ENCODE results near the gene TK2. TPM values are rescaled to one million over a fixed set of nuclear protein-coding genes. Genes with fewer than 3 reads are reported as not detected.
"Not testable (repeated sequence)": the region's sequence is repeated elsewhere in the genome, so short reads cannot be mapped to it uniquely, and the experiment has no call there.

The TK2 gene
- total RNA-seq, 1 experiment from 2014 or later = 16.0 TPM

DNA sequence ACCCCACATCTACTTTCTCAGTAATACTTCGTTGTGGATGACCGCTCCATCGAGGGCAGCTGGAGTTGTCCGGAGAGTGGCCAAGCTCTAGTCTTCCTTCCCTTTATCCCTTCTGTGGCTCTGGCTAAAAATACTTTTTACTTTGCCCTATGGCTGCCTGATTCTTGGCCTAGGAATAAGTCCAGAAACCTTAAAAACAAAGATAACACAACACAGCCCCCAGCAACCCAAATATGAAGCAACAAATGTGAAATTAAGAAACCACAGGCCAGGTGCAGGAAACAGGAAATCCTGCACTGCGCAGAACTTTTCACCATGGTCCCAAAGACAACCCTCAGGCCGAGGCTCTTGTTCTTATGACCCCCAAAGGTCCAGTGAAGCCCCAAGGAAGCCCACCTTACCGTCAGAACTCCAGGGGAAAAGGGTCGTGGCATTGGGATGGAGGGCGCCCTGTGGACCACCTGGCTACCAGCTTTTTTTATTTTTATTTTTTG lies 26.0 kb downstream of the TK2 start:
- peak overlapping the region; percentile 8 for H3K27ac ChIP-seq
- no peaks in the 10 kb centered on the region for H3K9me3 ChIP-seq (replicated peaks)
- no peaks in the 10 kb centered on the region for H3K27me3 ChIP-seq
- no peak overlapping the region for H3K4me3 ChIP-seq
- DNase-seq = peak in 1 of 2 experiments; percentile 46
- H3K36me3 ChIP-seq = no peaks in the 10 kb centered on the region
- H3K4me1 ChIP-seq = peaks cover 22% of the 10 kb centered on the region

DNA sequence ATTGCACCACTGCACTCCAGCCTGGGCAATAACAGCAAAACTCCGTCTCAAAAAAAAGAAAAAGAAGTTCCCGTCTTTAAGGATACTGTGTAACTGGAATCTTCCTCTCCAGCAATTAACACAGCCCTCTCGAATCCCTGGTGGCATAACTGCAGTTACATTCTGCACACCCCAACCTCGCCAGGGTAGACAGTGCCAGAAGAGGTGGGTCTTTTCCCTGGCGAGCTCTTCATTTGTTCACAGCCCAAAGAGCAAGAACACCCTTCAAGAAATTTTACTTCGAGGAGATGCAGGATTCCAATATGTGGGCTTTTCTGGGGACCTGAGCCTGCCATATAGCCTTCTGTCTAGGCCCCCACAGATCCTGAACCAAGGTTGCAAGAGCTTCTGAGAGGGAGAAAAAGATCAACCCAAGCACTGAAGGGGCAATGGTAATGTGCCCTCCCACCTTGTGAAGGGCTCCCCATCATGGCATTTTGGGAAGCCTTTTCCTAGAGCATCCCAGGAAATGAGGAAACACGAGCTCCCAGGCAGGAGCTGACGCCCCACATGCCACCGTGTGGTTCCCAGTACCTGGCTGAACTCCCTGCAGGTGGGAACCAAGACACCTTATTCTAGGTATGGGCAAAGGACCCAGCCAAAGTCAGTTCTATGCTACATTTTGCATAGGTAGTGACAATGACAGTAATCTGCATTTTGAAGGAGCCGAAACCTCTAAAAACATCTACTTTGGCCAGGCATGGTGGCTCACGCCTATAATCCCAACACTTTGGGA lies 26.9 kb downstream of the TK2 start:
- Histone ChIP-seq H3K27ac (peak overlapping the region; percentile 8; the same call in 1 of the 2 replicates), H3K9me3 (replicated peaks) (no peaks in the 10 kb centered on the region), H3K36me3 (no peaks in the 10 kb centered on the region), H3K4me3 (no peak overlapping the region), H3K4me1 (peaks cover 23% of the 10 kb centered on the region), H3K27me3 (no peaks in the 10 kb centered on the region)
- no peak for DNase-seq

GRCh38 chr16:66521951-66522771 lies 27.8 kb downstream of the TK2 start:
- Histone ChIP-seq H3K27ac (peak overlapping the region; percentile 34), H3K9me3 (replicated peaks) (no peaks in the 10 kb centered on the region), H3K27me3 (no peaks in the 10 kb centered on the region), H3K4me1 (peaks cover 31% of the 10 kb centered on the region), H3K36me3 (no peaks in the 10 kb centered on the region), H3K4me3 (no peak overlapping the region)
- peak; percentile 62 to 68 for DNase-seq

- H3K36me3 ChIP-seq = no peaks in the 10 kb centered on the region
- H3K4me3 ChIP-seq = no peak overlapping the region
- H3K27ac ChIP-seq = no peak overlapping the region
- no peaks in the 10 kb centered on the region for H3K9me3 ChIP-seq (replicated peaks)
- H3K27me3 ChIP-seq = no peaks in the 10 kb centered on the region
- peaks cover 38% of the 10 kb centered on the region for H3K4me1 ChIP-seq
- DNase-seq = no peak
These were observed 28.6 kb downstream of the TK2 start for GRCh38 chr16:66521252-66521713.

- Histone ChIP-seq H3K27me3 (no peaks in the 10 kb centered on the region), H3K36me3 (no peaks in the 10 kb centered on the region), H3K4me1 (peaks cover 41% of the 10 kb centered on the region), H3K4me3 (no peak overlapping the region), H3K9me3 (replicated peaks) (no peaks in the 10 kb centered on the region), H3K27ac (no peak overlapping the region)
- DNase-seq = no peak
These were observed 29.3 kb downstream of the TK2 start for GRCh38 chr16:66520406-66521170.

DNA sequence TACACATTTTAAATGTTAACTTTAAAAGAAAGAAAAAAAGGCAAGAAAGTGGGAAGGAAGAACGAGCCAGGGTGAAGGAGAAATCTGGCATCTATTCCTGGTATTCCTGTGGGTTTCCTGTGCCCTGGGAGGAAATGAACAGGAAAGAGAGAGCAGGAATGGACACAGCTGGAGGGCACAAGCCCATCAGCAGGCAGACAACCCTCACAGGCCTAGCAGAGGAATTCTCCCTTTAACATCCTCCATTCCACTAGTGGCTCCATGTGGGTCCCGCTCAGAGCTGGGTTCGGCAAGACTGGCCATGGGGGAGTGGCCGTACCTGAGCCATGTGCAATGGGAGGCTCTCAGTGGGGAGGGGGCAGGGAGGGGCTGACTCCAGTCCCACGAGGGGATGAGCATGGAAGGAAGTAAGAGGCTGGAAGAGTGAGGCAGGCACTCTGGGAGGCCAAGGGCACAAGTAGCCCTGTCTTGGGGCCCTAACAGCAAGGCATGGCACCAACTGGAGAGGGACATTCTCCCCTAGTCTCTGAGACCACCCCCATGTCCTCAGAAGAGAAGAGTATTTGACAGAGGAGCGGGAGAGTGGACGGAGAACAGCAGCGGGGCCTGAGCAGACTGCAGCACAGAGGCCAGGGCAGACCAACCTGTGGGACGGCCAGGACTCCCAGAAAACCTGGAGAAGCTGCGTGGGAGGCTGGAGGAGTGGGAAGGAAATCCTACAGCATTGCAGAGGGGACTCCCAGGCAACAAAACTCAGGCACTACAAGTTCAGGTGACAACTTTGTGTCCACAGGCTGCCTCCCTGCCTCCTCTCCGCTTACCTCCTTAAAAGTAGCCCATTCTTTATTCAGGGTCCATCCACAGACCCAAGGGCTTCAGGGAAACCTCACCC lies 30.2 kb downstream of the TK2 start:
- no peak overlapping the region for H3K27ac ChIP-seq
- H3K4me3 ChIP-seq = no peak overlapping the region
- H3K9me3 ChIP-seq (replicated peaks) = no peaks in the 10 kb centered on the region
- DNase-seq = no peak
- H3K27me3 ChIP-seq = no peaks in the 10 kb centered on the region
- no peaks in the 10 kb centered on the region for H3K36me3 ChIP-seq
- peaks cover 41% of the 10 kb centered on the region for H3K4me1 ChIP-seq

- H3K27ac ChIP-seq = peak overlapping the region; percentile 84
These were observed 32.2 kb downstream of the TK2 start for GRCh38 chr16:66517586-66518263.

GRCh38 chr16:66516808-66517585 lies 32.9 kb downstream of the TK2 start:
- Histone ChIP-seq H3K36me3 (no peaks in the 10 kb centered on the region), H3K9me3 (replicated peaks) (no peaks in the 10 kb centered on the region), H3K27ac (peak overlapping the region; percentile 84), H3K4me1 (peaks cover 33% of the 10 kb centered on the region), H3K27me3 (no peaks in the 10 kb centered on the region), H3K4me3 (peak overlapping the region; percentile 31)
- DNase-seq = peak; percentile 99

More at GRCh38 chr16:66517586-66518263, 32.2 kb downstream of the TK2 start:
- Histone ChIP-seq H3K36me3 (no peaks in the 10 kb centered on the region), H3K9me3 (replicated peaks) (no peaks in the 10 kb centered on the region), H3K27me3 (no peaks in the 10 kb centered on the region), H3K4me1 (peaks cover 31% of the 10 kb centered on the region), H3K4me3 (no peak overlapping the region)
- DNase-seq = no peak

DNA sequence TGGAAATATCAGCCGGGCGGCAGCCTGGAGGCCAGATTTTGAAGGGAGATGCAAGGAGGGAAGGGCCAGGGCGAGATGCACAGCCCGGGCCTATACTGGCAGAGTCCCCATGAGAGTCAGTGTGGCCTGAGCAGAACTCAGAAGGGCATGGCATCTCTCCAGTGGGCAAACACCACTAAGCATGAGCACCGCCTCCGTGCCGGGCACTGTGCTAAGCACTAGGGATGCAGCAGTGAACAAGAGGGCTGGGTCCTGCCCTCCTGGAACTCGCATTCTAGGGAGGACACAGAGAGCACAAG lies 33.5 kb downstream of the TK2 start:
- Histone ChIP-seq H3K4me1 (peaks cover 33% of the 10 kb centered on the region), H3K4me3 (no peak overlapping the region), H3K9me3 (replicated peaks) (no peaks in the 10 kb centered on the region), H3K27ac (peak overlapping the region; percentile 84), H3K36me3 (no peaks in the 10 kb centered on the region), H3K27me3 (no peaks in the 10 kb centered on the region)
- DNase-seq = no peak

DNA sequence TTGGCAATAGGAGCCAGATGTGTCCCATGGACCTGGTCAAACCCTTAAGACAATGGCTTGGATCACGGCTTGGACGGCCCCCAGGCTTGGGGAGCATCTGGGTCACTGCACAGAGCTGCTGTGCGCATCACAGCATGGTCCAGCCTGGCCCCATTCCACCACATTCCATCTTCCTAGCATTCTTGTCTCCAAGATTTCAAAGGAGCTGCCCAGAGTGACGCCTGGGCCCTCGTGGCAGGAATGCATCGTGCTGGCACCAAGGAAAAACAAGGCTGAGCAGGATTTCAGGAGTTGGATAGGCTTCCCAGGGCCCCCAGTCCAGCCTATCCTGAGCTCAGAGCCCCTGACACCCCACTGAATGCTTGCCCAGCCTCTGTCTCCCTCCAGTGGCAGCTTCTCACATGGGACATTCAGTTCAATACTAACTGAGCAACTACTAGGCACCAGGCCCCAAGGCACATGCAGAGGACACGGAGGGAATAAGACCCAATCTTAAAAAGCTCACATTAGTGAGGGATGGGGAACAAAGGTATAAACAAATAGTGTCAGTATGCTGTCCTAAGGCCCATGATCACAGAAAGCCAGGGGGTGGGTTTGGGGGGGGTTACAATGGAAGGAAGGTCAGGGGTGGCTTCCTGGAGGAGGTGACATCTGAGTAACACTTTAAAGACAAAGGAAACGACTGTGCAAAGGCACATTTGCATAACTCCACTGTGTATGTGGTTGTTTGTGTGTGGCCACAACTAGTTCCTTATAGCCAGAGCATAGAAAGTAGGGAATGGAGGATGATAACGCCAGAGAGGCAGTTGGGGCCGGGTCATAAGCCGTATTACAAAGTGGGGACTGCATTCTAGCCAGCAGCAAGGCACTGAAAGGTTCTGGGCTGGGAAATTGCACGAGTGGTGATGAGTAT lies 34.1 kb downstream of the TK2 start:
- peaks cover 34% of the 10 kb centered on the region for H3K4me1 ChIP-seq
- peak in 1 of 2 experiments; percentile 46 for DNase-seq
- no peaks in the 10 kb centered on the region for H3K27me3 ChIP-seq
- peak overlapping the region; percentile 84 for H3K27ac ChIP-seq
- no peaks in the 10 kb centered on the region for H3K9me3 ChIP-seq (replicated peaks)
- H3K36me3 ChIP-seq = no peaks in the 10 kb centered on the region
- H3K4me3 ChIP-seq = no peak overlapping the region

DNA sequence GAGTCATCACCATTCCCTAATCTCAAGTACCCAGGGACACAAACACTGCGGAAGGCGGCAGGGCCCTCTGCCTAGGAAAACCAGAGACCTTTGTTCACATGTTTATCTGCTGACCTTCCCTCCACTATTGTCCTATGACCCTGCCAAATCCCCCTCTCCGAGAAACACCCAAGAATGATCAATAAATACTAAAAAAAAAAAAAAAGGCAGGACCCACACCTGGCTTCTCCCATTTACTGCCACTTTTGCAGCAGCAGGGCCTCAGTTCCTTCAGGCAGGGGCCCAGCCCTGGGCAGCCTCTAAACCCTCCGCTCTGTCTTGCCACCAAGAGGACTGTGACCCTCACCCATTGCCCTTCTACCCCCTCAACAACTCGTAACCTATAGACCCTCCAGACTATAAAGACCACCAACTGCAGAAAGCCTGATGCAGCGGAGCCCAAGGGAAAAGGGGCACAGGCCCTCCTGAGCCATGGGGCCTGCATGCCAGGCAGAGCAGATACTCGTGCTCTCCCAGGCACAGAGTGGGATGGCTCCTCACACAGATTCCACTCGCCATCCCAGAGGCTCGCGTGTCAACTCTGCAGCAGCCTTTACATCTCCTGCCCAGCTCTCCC lies 34.8 kb downstream of the TK2 start:
- H3K4me1 ChIP-seq = peaks cover 34% of the 10 kb centered on the region
- DNase-seq; H3K9me3 ChIP-seq (replicated peaks); H3K27me3 ChIP-seq; H3K4me3 ChIP-seq; H3K36me3 ChIP-seq; H3K27ac ChIP-seq: not testable (repeated sequence)

DNA sequence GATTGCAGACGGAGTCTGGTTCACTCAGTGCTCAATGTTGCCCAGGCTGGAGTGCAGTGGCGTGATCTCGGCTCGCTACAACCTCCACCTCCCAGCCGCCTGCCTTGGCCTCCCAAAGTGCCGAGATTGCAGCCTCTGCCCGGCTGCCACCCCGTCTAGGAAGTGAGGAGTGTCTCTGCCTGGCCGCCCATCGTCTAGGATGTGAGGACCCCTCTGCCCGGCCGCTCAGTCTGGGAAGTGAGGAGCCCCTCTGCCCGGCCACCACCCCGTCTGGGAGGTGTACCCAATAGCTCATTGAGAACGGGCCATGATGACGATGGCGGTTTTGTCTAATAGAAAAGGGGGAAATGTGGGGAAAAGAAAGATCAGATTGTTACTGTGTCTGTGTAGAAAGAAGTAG lies 35.5 kb downstream of the TK2 start:
- not testable (repeated sequence) for DNase-seq; H3K36me3 ChIP-seq; H3K4me3 ChIP-seq; H3K9me3 ChIP-seq (replicated peaks); H3K27me3 ChIP-seq; H3K27ac ChIP-seq
- H3K4me1 ChIP-seq = peaks cover 34% of the 10 kb centered on the region
